HFF-Myc (cell line): ENCODE data around the gene CCDC110.
A peak's percentile ranks its signal among the peaks of the same experiment; 100 is the strongest.

Source experiments
- DNase-seq: peaks from one replicate; pipeline ENCODE4 v3.0.0-alpha.2; 2011; ENCODE audit warnings: low read depth; ENCODE audit errors: extremely low read depth
- H3K4me3 ChIP-seq: replicated peaks from 2 replicates; pipeline ENCODE4 v1.5.1; 2011; ENCODE audit warnings: low read depth, mild to moderate bottlenecking, control low read depth, low read length
- TF ChIP-seq, protein P1 (sequence below): IDR thresholded peaks from 2 replicates; pipeline ENCODE4 v1.5.1; 2012; ENCODE audit warnings: mild to moderate bottlenecking, low read depth, low read length, control low read depth; ENCODE audit errors: missing control alignments

The CCDC110 gene

DNA sequence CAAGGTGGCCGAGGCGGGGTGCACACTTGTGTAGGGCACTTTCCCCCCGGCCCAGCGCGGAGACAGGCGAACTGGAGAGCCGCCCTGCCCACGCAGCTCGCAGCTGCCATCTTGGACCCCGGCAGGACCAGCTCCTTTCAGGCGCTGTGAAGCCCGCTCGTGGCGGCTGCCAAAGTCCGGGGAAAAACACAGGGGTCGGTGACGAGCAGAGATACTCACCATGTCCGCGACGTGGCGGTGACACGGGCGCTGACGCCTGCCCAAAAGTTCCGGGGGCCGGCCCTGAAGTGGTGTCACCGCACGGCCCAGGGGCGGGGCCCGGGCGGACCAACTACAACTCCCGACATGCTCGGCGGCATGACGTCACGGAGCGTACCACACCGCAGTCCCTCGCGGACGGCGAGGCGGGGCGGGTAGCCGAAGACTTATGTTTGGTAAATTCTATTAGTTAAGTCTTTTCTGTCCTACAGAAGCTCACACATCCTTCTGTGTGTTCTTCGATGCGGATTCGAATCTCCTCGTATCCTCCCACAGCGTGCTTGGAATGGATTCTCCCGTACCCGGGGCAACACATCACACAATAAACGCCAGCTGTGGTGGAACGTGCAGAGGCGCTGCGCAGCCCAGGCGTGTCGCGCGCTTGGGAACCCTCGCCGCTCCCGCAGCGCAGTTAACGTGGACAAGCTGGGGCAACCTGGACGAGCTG is 45.7 kb downstream of the CCDC110 start, which contains the start of gene UFSP2:
UFSP2 (minus strand) TSS at position 318 of the 706 bp plus-strand sequence; CDS start at position 222, 96 bp downstream.
- DNase-seq: peak; percentile 73
- TF ChIP-seq, protein P1, sequence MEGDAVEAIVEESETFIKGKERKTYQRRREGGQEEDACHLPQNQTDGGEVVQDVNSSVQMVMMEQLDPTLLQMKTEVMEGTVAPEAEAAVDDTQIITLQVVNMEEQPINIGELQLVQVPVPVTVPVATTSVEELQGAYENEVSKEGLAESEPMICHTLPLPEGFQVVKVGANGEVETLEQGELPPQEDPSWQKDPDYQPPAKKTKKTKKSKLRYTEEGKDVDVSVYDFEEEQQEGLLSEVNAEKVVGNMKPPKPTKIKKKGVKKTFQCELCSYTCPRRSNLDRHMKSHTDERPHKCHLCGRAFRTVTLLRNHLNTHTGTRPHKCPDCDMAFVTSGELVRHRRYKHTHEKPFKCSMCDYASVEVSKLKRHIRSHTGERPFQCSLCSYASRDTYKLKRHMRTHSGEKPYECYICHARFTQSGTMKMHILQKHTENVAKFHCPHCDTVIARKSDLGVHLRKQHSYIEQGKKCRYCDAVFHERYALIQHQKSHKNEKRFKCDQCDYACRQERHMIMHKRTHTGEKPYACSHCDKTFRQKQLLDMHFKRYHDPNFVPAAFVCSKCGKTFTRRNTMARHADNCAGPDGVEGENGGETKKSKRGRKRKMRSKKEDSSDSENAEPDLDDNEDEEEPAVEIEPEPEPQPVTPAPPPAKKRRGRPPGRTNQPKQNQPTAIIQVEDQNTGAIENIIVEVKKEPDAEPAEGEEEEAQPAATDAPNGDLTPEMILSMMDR: no peak
- peak within 1 kb of the TSS; percentile 56 for H3K4me3 ChIP-seq

DNA sequence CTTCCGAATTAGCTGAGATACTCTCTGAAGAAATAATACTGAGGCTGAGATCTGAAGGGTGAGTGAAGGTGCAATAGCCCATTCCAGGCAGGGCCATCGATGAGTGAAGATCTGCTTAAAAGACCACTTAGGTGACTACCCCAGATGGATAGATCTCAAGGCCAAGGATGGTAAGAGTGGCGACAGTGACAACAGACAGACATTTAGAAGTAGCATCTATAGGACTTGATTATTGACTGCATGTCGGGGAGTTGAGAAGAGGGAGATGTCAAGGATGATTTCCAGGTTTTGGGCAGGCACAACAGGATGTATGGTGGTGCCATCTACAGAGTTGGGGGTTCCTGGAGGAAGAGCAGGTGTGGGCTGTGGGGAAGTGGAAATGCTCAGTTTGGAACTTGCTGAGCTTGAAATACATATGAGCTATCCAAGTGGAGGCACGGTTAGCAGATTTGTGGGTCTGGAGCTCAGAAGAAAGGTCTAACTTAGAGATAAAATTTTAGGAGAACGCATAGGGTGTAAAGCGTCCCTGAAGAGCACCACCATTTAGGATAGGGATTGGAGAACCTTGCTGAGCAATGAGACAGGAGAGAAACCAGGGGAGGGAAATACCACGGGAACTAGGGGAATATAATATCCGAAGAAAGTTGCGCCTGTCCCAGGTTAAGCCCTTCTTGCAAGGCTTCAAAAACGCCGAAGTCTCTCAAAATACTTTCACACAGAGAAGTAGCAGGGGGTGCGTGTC is 46.5 kb downstream of the CCDC110 start:
- TF ChIP-seq, protein P1: no peak
- DNase-seq: no peak
- H3K4me3 ChIP-seq: peak overlapping the region; percentile 56

DNA sequence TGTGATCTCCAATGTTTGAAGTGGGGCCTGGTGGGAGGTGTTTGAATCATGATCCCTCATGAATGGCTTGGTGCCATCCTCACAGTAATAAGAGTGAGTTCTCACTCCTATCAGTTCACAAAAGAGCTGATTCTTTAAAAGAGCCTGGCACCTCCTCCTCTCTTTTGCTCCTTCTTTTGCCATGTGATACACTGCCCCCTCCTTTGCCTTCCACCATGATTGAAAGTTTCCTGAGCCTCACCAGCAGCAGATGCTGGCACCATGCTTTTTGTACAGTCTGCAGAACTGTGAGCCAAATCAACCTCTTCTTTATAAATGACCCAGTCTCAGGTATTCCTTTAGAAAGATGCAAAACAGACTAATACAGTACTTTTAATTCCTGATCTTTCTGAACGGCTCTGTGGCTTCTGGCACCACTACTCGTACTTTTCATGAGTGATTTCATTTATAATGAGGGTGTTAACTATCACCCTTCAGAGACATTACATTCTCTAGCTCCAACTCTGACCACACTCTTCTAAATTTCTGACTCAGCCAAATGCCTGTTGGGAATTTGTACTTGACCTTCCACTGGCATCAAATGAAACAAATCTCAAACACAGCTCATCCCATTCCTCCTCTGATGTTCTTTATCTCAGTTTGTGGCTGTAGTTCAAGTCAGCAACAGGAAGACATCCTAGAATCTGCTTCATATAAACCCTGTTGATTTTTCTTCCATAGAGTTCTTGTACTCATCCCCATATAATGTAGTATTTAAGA is 50.0 kb downstream of the CCDC110 start:
- DNase-seq: no peak

DNA sequence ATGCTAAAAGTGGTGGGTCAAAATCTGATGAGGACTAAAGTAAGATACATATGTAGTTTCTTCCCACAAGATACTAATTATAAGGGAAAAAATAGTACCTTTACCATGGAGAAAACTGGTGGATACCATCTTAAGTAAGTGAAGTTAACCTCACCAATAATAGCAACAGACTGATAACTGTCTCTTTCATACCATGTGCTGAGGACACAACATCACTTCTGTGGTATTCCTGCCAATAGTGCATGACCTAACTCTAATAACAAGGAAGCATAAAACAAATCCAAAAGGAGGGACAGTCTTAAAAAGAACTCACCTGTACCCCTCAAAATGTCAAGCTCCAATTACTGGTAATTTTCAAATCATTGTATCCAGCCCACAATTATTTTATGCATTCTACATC is 54.6 kb downstream of the CCDC110 start:
- no peak overlapping the region for H3K4me3 ChIP-seq
- no peak for DNase-seq
- TF ChIP-seq, protein P1: no peak

More for the DNA sequence above, 50.0 kb downstream of the CCDC110 start:
- no peak overlapping the region for H3K4me3 ChIP-seq
- TF ChIP-seq, protein P1: no peak

DNA sequence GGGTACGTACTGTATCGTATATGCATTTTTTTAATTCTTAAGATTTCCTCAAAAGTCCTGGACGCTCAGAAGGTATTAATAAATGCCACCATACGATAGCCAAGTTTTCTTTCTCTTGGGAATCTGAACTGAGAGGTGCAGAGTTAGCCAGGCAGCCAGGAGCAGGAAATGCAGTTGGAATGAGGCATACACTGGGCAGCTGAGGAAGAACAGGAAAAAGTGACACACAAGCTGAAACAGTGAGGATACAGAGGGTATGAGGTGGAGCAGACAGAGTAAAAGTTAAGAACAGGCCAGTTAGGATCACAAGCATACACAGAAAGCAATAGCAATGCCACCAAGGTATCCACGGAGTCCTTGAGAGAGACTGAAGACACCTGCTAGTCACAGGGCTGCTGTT is 59.1 kb downstream of the CCDC110 start:
- TF ChIP-seq, protein P1: no peak
- no peak overlapping the region for H3K4me3 ChIP-seq
- DNase-seq: no peak

DNA sequence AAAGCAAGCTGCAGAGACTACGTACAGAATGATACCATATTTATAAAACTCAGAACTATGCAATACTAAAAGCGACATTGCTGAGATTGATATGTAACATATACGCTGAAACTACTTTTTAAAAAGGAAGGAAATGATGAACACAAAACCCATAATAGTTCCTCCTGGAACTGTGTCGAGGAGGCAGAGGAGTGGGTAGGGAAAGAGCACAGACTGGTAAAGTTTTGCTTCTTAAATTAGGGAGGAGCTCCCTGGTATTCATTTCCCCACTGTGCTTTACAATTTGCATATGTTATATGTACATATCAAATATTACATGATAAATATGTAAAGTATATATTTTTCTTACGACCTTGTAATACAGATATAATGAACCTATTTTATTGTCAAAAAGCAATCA is 59.7 kb downstream of the CCDC110 start:
- no peak overlapping the region for H3K4me3 ChIP-seq
- no peak for DNase-seq
- TF ChIP-seq, protein P1: no peak
